Measurements from ENCODE around the gene STIMATE. TPM values are rescaled to one million over a fixed set of nuclear protein-coding genes. Genes with fewer than 3 reads are reported as not detected.

The STIMATE gene
- total RNA-seq, 1 donor from 2014 or later: 20.3 TPM

DNA sequence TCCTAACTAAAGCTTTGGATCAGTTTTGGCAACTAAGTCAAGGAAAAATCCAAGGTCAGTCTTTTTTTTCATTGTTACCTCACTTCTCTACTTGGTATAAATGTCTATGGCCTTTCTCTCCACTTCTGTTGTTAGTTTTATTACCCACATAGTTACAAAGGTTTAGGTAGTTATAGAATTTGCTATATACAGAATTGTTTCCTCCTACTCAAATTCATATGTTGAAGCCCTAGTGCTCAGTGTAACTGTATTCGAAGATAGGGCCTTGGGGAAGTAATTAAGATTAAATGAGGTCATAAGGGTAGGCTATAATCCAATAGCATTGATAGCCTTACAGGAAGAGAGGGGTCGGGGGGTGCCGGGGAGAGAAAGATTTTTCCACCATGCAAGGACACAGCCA lies 19.7 kb upstream of the STIMATE start:
- H3K27ac Mint-ChIP-seq (ENCODE audit: unreplicated experiment): no peak overlapping the region
- H3K4me1 Mint-ChIP-seq: no peaks in the 10 kb centered on the region
- no peak overlapping the region for H3K4me3 Mint-ChIP-seq
- DNase-seq (ENCODE audit: low read depth, low spot score): no peak
- H3K36me3 Mint-ChIP-seq (ENCODE audit: low read depth): peaks cover 13% of the 10 kb centered on the region
- TF ChIP-seq, protein P1, sequence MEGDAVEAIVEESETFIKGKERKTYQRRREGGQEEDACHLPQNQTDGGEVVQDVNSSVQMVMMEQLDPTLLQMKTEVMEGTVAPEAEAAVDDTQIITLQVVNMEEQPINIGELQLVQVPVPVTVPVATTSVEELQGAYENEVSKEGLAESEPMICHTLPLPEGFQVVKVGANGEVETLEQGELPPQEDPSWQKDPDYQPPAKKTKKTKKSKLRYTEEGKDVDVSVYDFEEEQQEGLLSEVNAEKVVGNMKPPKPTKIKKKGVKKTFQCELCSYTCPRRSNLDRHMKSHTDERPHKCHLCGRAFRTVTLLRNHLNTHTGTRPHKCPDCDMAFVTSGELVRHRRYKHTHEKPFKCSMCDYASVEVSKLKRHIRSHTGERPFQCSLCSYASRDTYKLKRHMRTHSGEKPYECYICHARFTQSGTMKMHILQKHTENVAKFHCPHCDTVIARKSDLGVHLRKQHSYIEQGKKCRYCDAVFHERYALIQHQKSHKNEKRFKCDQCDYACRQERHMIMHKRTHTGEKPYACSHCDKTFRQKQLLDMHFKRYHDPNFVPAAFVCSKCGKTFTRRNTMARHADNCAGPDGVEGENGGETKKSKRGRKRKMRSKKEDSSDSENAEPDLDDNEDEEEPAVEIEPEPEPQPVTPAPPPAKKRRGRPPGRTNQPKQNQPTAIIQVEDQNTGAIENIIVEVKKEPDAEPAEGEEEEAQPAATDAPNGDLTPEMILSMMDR (conservative IDR thresholded peaks at IDR 0.05): no peak
- no peaks in the 10 kb centered on the region for H3K9me3 Mint-ChIP-seq
- H3K27me3 Mint-ChIP-seq (ENCODE audit: low read depth): no peaks in the 10 kb centered on the region

GRCh38 chr3:52915294-52915693 lies 17.9 kb upstream of the STIMATE start:
- TF ChIP-seq, protein P1 (conservative IDR thresholded peaks at IDR 0.05): no peak

GRCh38 chr3:52912885-52913731 lies 15.8 kb upstream of the STIMATE start:
- H3K4me1 Mint-ChIP-seq: no peaks in the 10 kb centered on the region
- DNase-seq (ENCODE audit: low read depth, low spot score): no peak
- TF ChIP-seq, protein P1 (conservative IDR thresholded peaks at IDR 0.05): no peak
- no peaks in the 10 kb centered on the region for H3K9me3 Mint-ChIP-seq
- H3K36me3 Mint-ChIP-seq (ENCODE audit: low read depth): peaks cover 2% of the 10 kb centered on the region
- H3K27me3 Mint-ChIP-seq (ENCODE audit: low read depth): no peaks in the 10 kb centered on the region
- no peak overlapping the region for H3K4me3 Mint-ChIP-seq
- H3K27ac Mint-ChIP-seq (ENCODE audit: unreplicated experiment): no peak overlapping the region

More at GRCh38 chr3:52915294-52915693, 17.9 kb upstream of the STIMATE start:
- no peak for DNase-seq (ENCODE audit: low read depth, low spot score)
- H3K36me3 Mint-ChIP-seq (ENCODE audit: low read depth): peaks cover 13% of the 10 kb centered on the region
- no peaks in the 10 kb centered on the region for H3K9me3 Mint-ChIP-seq
- H3K27ac Mint-ChIP-seq (ENCODE audit: unreplicated experiment): no peak overlapping the region
- no peaks in the 10 kb centered on the region for H3K4me1 Mint-ChIP-seq
- H3K27me3 Mint-ChIP-seq (ENCODE audit: low read depth): no peaks in the 10 kb centered on the region
- H3K4me3 Mint-ChIP-seq: no peak overlapping the region

DNA sequence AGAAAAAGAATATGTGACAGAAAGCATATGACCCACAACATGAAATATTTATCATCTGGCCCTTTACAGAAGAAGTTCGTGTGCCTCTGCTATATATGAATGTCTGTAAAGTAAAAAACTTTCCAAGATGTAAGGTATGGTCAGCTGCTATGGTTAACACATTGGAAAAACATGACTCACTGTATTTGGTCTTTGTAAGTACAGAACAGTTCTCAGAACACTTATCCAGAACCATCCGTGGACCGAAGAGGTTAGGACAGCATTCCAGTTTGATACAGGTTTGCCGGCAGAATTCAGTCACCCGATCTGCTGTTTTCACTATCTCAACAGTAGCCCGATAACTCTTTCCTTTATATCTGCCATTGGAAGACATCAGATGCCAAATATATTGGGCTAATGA lies 13.5 kb upstream of the STIMATE start:
- H3K4me3 Mint-ChIP-seq: no peak overlapping the region
- DNase-seq (ENCODE audit: low read depth, low spot score): no peak
- no peaks in the 10 kb centered on the region for H3K36me3 Mint-ChIP-seq (ENCODE audit: low read depth)
- no peak overlapping the region for H3K27ac Mint-ChIP-seq (ENCODE audit: unreplicated experiment)
- TF ChIP-seq, protein P1 (conservative IDR thresholded peaks at IDR 0.05): no peak
- H3K4me1 Mint-ChIP-seq: no peaks in the 10 kb centered on the region
- H3K27me3 Mint-ChIP-seq (ENCODE audit: low read depth): no peaks in the 10 kb centered on the region
- no peaks in the 10 kb centered on the region for H3K9me3 Mint-ChIP-seq

GRCh38 chr3:52907497-52907896 lies 10.1 kb upstream of the STIMATE start:
- no peak overlapping the region for H3K27ac Mint-ChIP-seq (ENCODE audit: unreplicated experiment)
- DNase-seq (ENCODE audit: low read depth, low spot score): no peak
- H3K9me3 Mint-ChIP-seq: no peaks in the 10 kb centered on the region
- H3K4me1 Mint-ChIP-seq: no peaks in the 10 kb centered on the region
- H3K4me3 Mint-ChIP-seq: no peak overlapping the region
- H3K27me3 Mint-ChIP-seq (ENCODE audit: low read depth): no peaks in the 10 kb centered on the region
- TF ChIP-seq, protein P1 (conservative IDR thresholded peaks at IDR 0.05): no peak
- no peaks in the 10 kb centered on the region for H3K36me3 Mint-ChIP-seq (ENCODE audit: low read depth)
